ENCODE data around the gene HINT2. TPM values are rescaled to one million over a fixed set of nuclear protein-coding genes. Genes with fewer than 3 reads are reported as not detected.

HINT2 gene
- total and polyA plus RNA-seq, 2 experiments from 2014 or later: 30.6 to 50.7 TPM

DNA sequence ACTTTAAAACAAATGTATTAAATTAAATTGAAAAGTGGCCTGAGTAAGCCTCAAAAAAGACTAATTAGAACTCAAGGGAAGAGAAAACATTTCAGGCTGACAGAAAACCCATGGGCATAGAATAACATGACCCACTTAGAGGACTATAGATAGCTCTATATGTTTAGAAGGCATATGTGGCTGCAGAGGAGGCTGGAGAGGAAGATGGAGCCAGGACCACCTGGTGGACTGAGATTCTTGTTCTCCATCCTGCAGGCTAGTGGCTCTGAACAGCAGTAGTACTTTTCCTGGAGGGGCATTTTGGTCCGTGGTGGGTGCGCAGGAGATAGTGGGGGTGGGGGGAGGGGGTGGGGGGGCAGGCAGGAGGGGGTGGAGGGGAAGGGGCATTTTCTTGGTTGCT is 33.8 kb downstream of the HINT2 start:
- in situ Hi-C loops (cut with MboI): loop anchor here (10.0 kb wide), 1 partner anchor 104 kb away; no protein-coding TSS in a partner anchor
- H3K4me1 ChIP-seq (ENCODE audit: insufficient read depth): no peaks in the 10 kb centered on the region
- no peak overlapping the region for H3K9ac ChIP-seq
- no peak overlapping the region for H2AFZ ChIP-seq
- H3K4me2 ChIP-seq (ENCODE audit: unreplicated experiment): no peak overlapping the region
- no peak for TF ChIP-seq EZH2phosphoT487 (IDR thresholded peaks at IDR 0.05; ENCODE audit: insufficient read depth, low read depth)
- TF ChIP-seq EZH2 (IDR thresholded peaks at IDR 0.05; ENCODE audit: insufficient read depth, poor library complexity, severe bottlenecking): no peak
- H3K27ac ChIP-seq: no peak overlapping the region
- DNase-seq: no peak
- WGBS, 2 experiments (ENCODE audit: low coverage in 1 of 2, low lambda C conversion rate in 2 of 2, missing lambda C conversion rate in 2 of 2): 66 to 75% methylated on average over 2 of the region's 2 CpGs
- H3K4me3 ChIP-seq: no peak overlapping the region
- no peaks in the 10 kb centered on the region for H4K20me1 ChIP-seq (ENCODE audit: insufficient read depth)
- no peaks in the 10 kb centered on the region for H3K79me2 ChIP-seq (ENCODE audit: insufficient read depth)
- H3K9me3 ChIP-seq (ENCODE audit: low read depth): no peaks in the 10 kb centered on the region
- no peaks in the 10 kb centered on the region for H3F3A ChIP-seq (ENCODE audit: insufficient read depth)
- peaks cover 27% of the 10 kb centered on the region for H3K27me3 ChIP-seq (replicated peaks; ENCODE audit: insufficient read depth)
- H3K9me2 ChIP-seq (ENCODE audit: insufficient read depth): no peaks in the 10 kb centered on the region
- no peaks in the 10 kb centered on the region for H3K36me3 ChIP-seq (ENCODE audit: low read depth)

DNA sequence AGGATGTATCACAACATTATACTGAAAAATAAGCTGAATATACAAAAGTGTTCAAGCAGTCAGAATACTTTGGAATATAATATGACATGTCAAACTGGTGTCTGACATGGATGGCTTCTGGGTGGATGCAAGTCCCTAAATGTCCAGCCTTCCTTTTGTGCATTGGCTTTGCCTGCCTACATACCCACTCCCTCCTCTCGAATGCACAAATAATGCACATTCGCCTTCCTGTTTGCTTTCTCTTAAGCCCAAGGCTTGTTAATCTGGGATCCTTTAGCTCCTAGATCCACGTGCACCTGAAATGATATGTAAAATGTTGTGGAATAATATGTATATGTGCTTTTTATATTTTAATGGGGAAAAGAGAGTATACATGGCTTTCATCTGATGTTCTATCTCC is 36.3 kb downstream of the HINT2 start:
- H3K4me3 ChIP-seq: no peak overlapping the region
- H3K9me2 ChIP-seq (ENCODE audit: insufficient read depth): no peaks in the 10 kb centered on the region
- H3K9me3 ChIP-seq (ENCODE audit: low read depth): no peaks in the 10 kb centered on the region
- no peaks in the 10 kb centered on the region for H3K36me3 ChIP-seq (ENCODE audit: low read depth)
- no peak overlapping the region for H2AFZ ChIP-seq
- H3K27ac ChIP-seq: no peak overlapping the region
- in situ Hi-C loops (cut with MboI): no loop called here
- H3K79me2 ChIP-seq (ENCODE audit: insufficient read depth): no peaks in the 10 kb centered on the region
- H3F3A ChIP-seq (ENCODE audit: insufficient read depth): no peaks in the 10 kb centered on the region
- H3K27me3 ChIP-seq (replicated peaks; ENCODE audit: insufficient read depth): peaks cover 27% of the 10 kb centered on the region
- TF ChIP-seq EZH2 (IDR thresholded peaks at IDR 0.05; ENCODE audit: insufficient read depth, poor library complexity, severe bottlenecking) (no peak), EZH2phosphoT487 (IDR thresholded peaks at IDR 0.05; ENCODE audit: insufficient read depth, low read depth) (no peak)
- no peak overlapping the region for H3K4me2 ChIP-seq (ENCODE audit: unreplicated experiment)
- no peak overlapping the region for H3K9ac ChIP-seq
- DNase-seq: no peak
- 64 to 68% methylated on average over 3 of the region's 3 CpGs for WGBS, 2 experiments (ENCODE audit: low coverage in 1 of 2, low lambda C conversion rate in 2 of 2, missing lambda C conversion rate in 2 of 2)
- H3K4me1 ChIP-seq (ENCODE audit: insufficient read depth): no peaks in the 10 kb centered on the region
- H4K20me1 ChIP-seq (ENCODE audit: insufficient read depth): no peaks in the 10 kb centered on the region

DNA sequence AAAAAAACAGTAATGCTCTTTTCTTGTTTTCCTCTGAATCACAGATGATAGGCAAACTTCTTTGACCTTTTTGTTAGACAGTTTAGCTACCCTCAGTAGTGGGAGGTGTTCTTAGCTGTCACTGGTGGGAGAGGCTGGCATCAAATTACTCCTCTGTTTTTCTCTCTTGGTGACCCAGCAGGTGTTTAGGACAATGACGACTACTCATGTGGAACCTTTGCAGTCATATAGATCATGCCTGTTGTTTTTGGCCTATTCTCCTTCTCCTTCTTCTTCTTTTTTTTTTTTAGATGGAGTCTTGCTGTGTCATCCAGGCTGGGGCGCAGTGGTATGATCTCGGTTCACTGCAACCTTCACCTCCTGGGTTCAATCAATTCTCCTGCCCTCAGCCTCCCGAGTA is 38.8 kb downstream of the HINT2 start:
- H3K36me3 ChIP-seq (ENCODE audit: low read depth): no peaks in the 10 kb centered on the region
- H2AFZ ChIP-seq: no peak overlapping the region
- 82 to 94% methylated on average over 4 of the region's 4 CpGs for WGBS, 2 experiments (ENCODE audit: low coverage in 1 of 2, low lambda C conversion rate in 2 of 2, missing lambda C conversion rate in 2 of 2)
- H3K79me2 ChIP-seq (ENCODE audit: insufficient read depth): no peaks in the 10 kb centered on the region
- no peaks in the 10 kb centered on the region for H3K9me3 ChIP-seq (ENCODE audit: low read depth)
- TF ChIP-seq EZH2 (IDR thresholded peaks at IDR 0.05; ENCODE audit: insufficient read depth, poor library complexity, severe bottlenecking): no peak
- no peak for TF ChIP-seq EZH2phosphoT487 (IDR thresholded peaks at IDR 0.05; ENCODE audit: insufficient read depth, low read depth)
- peaks cover 7% of the 10 kb centered on the region; the same call in 1 of the 2 replicates for H3F3A ChIP-seq (ENCODE audit: insufficient read depth)
- H3K4me2 ChIP-seq (ENCODE audit: unreplicated experiment): no peak overlapping the region
- H4K20me1 ChIP-seq (ENCODE audit: insufficient read depth): no peaks in the 10 kb centered on the region
- peaks cover 27% of the 10 kb centered on the region for H3K27me3 ChIP-seq (replicated peaks; ENCODE audit: insufficient read depth)
- no peaks in the 10 kb centered on the region for H3K9me2 ChIP-seq (ENCODE audit: insufficient read depth)
- DNase-seq: no peak
- no peak overlapping the region for H3K27ac ChIP-seq
- peaks cover 7% of the 10 kb centered on the region for H3K4me1 ChIP-seq (ENCODE audit: insufficient read depth)
- no peak overlapping the region for H3K9ac ChIP-seq
- H3K4me3 ChIP-seq: no peak overlapping the region
- in situ Hi-C loops (cut with MboI): no loop called here

DNA sequence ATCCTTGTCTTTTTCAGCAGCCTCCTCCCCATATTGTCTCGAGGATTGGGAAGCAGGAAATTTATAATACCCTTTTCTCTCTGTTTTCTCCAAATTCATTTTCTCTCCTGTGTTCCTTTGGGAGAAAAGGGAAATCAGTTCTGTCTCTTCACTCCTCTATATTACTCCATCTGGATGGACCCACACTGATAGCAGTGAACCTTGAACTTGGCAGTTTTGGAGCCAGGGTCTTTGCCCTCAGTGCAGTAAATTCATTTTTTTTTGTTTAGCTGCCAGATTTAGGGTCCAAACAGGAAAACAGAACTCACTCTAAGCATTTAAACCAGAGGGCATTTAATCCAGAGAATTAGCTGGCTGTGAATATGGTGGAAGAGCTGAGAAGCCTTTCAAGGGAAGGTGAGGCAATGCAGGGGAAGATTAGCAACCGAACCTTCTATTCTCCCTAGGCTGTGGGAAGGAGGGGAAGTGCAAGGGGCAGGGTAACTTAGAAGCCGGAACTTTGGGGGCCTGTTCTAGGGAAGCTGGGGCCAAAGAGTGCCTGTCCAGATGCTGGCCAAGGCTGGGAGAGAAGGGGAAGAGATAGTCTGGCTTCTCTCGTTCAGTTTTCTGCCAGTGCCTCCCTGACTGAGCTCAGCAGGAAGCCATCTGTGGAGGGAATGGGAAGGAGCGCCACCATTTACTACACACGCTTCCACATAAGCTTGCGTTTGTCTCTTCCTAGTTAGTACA is 39.8 kb downstream of the HINT2 start:
- no peak overlapping the region for H3K9ac ChIP-seq

More for the DNA sequence above, 39.8 kb downstream of the HINT2 start:
- Histone ChIP-seq H3K9me2 (ENCODE audit: insufficient read depth) (no peaks in the 10 kb centered on the region), H3K4me2 (ENCODE audit: unreplicated experiment) (no peak overlapping the region), H3K27ac (no peak overlapping the region), H3F3A (ENCODE audit: insufficient read depth) (peaks cover 7% of the 10 kb centered on the region; the same call in 1 of the 2 replicates), H3K4me3 (no peak overlapping the region), H3K9me3 (ENCODE audit: low read depth) (no peaks in the 10 kb centered on the region), H3K79me2 (ENCODE audit: insufficient read depth) (no peaks in the 10 kb centered on the region), H3K27me3 (replicated peaks; ENCODE audit: insufficient read depth) (peaks cover 21% of the 10 kb centered on the region), H3K36me3 (ENCODE audit: low read depth) (no peaks in the 10 kb centered on the region), H2AFZ (no peak overlapping the region), H3K4me1 (ENCODE audit: insufficient read depth) (peaks cover 7% of the 10 kb centered on the region), H4K20me1 (ENCODE audit: insufficient read depth) (no peaks in the 10 kb centered on the region)
- WGBS, 2 experiments (ENCODE audit: low coverage in 1 of 2, low lambda C conversion rate in 2 of 2, missing lambda C conversion rate in 2 of 2): 77 to 79% methylated on average over 7 of the region's 7 CpGs
- no peak for DNase-seq
- in situ Hi-C loops (cut with MboI): no loop called here
- TF ChIP-seq EZH2phosphoT487 (IDR thresholded peaks at IDR 0.05; ENCODE audit: insufficient read depth, low read depth) (no peak), EZH2 (IDR thresholded peaks at IDR 0.05; ENCODE audit: insufficient read depth, poor library complexity, severe bottlenecking) (no peak)
